GM19455 (cell line): Measurements from ENCODE around the gene PPP2R5B.
"Not testable (repeated sequence)": the region's sequence is repeated elsewhere in the genome, so short reads cannot be mapped to it uniquely, and the experiment has no call there.

Experiments
- ATAC-seq: cut with Tn5 transposase; IDR thresholded peaks from one replicate; pipeline ENCODE4 v1.9.1; 2021; ENCODE audit not compliant: unreplicated experiment

PPP2R5B gene

GRCh38 chr11:64974124-64974523 is 49.6 kb downstream of the PPP2R5B start:
- ATAC-seq: no peak

DNA sequence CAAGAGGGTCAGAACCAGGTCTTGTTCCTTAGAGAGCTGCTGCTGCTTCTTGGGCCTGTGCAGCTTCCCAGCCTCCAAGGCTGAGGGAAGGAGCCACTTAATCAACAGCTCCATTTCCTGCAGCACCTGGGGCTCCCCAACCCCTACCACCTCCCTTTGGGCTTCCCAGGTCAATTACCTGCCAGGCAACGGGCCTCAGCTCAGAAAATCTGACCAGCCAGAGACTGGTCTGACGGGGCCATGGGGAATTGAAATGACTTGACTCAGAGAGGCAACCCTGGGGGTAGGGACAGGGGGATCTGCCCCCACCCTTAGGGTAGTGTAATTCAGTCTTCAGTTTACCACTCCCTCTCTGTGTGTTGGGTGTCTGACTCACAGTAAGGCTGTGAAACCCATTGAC is 52.2 kb downstream of the PPP2R5B start:
- ATAC-seq: no peak

GRCh38 chr11:64983339-64983738 is 58.9 kb downstream of the PPP2R5B start:
- ATAC-seq: not testable (repeated sequence)
